Myocyte (in vitro differentiated cells): ENCODE results near the gene CACUL1. TPM values are rescaled to one million over a fixed set of nuclear protein-coding genes. Genes with fewer than 3 reads are reported as not detected.
A peak's percentile ranks its signal among the peaks of the same experiment; 100 is the strongest.

ENCODE experiments used
- DNase-seq: peaks from one replicate; pipeline ENCODE4 v3.0.0-alpha.2; 2012; ENCODE audit warnings: low read depth
- total RNA-seq: library from RNA; depleted of rRNA; stranded (reverse); fragments of >200 nt; gene quantifications from 2 replicates; pipeline ENCODE4 v1.2.3, GENCODE V29; 2014

The CACUL1 gene
- total RNA-seq, 1 donor from 2014 or later: 42.4 TPM

DNA sequence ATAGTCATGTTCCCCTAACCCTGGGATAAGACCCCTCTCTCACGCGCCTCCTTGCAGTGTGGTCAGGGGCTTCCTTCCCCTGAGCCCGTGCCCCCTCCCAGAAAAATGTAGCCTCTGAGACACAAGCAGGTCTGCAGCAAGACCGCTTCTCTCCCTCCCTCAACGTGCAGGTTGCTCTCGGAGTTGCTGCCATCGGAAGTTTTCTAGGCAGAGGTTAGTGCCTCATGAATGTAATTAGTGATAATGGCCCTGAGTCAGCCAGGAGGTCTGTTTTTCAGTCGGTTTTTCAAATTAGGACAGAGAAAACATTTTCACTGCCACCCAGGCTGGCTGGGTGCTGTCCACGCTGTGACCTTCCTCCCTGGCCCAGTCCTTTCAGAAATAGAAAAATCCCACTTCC lies 116.1 kb downstream of the CACUL1 start:
- DNase-seq: no peak

- DNase-seq: no peak
Measured at GRCh38 chr10:118635674-118636402, 118.9 kb downstream of the CACUL1 start.

DNA sequence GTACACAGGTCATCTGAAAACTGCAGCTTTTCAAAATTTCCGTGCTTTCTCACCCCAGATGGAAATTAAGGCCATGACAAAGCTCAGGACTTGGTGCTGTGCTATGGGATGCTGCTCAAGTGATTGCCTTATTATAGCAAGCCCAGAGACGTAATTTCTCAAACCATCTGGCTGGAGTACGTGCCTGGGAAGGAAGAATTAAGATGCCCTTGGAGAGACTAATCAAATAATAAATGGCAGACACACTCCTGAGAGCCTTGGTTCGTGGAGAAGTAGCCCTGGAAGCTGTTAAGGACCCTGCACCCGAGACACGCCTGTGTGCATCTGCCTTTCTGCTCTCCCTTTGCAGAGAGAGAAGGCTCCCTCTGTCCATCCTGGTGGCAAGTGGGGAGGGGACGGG lies 121.0 kb downstream of the CACUL1 start:
- DNase-seq: no peak

- DNase-seq: peak; percentile 7
Measured at GRCh38 chr10:118629211-118629610, 125.6 kb downstream of the CACUL1 start.

DNA sequence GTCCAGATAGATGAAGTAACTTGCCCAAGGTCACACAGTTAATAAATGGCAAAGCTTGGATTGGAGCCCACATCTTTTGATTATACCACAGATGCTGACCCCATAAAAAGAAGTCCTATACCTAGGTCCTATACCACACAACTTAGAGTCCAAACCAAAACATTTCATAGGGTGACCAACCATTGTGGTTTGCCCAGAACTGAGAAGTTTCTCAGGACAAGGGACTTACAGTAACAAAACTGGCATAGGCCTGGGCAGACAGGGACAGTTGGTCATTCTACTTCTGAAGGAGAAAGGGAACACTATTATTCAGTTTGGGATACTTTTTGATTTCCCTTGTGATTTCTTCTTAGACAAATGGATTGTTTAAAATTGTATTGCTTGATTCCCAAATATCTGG lies 126.4 kb downstream of the CACUL1 start:
- DNase-seq: no peak

DNA sequence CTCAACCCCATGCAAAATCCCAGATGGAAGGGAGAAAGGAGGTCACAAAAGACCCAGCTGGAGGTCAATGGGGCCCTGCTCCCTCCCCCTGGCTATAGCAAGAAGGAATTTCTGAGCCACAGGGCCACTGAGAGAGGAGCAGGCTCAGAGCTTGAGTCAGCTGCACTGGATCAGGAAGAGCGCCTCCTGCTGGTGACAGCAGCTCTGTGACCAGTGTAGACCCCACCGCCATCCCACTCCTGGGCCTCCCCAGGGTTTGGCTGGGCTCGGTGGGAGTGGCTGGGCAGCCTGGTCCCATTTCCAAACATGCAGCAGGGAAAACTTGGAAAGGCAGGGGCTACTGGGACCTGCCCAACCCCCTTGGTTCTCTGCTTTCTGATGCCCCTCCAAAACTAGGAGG lies 127.8 kb downstream of the CACUL1 start:
- DNase-seq: no peak

Other genes starting within 250 kb of the CACUL1 start
- not detected in 2 replicates for gene PRLHR, start 159.3 kb downstream of the CACUL1 start, total RNA-seq